ENCODE data around the gene USP36. TPM values are rescaled to one million over a fixed set of nuclear protein-coding genes. Genes with fewer than 3 reads are reported as not detected.

Gene USP36
- total RNA-seq, 1 experiment from 2014 or later: 29.6 TPM

DNA sequence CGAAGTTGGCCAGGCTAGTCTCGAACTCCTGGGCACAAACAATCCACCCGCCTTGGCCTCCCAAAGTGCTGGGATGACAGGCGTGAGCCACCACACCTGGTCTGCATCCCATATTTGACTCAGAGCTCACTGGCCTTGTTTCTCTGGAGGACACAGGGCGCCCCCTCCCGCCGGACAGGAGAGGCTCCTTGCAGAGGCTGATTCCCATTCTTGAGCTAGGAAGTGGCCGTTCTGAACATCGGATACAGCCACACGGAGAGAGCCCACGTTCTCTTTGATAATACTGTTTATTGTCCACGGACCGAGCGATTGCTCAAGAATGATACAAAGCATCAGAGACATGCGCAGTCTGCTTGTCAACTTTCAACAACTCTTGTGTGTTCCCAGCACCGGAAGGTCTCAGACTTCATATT is 12.1 kb upstream of the USP36 start:
- no peaks in the 10 kb centered on the region for H3K4me1 ChIP-seq (ENCODE audit: low read length)
- no peaks in the 10 kb centered on the region for H4K20me1 ChIP-seq (ENCODE audit: insufficient read depth, low read depth, low read length)
- no peak overlapping the region for H2AFZ ChIP-seq (ENCODE audit: low read length)
- no peaks in the 10 kb centered on the region for H3K36me3 ChIP-seq (ENCODE audit: insufficient read depth, low read length)
- no peak overlapping the region for H3K27ac ChIP-seq (ENCODE audit: low read length)
- no peaks in the 10 kb centered on the region for H3K9me3 ChIP-seq (ENCODE audit: low read length)
- no peak for DNase-seq
- H3K27me3 ChIP-seq (ENCODE audit: low read length): no peaks in the 10 kb centered on the region
- H3K4me2 ChIP-seq (ENCODE audit: low read depth, low read length, poor library complexity, severe bottlenecking): no peak overlapping the region
- H3K79me2 ChIP-seq (ENCODE audit: low read length): no peaks in the 10 kb centered on the region
- no peak overlapping the region for H3K4me3 ChIP-seq (ENCODE audit: low read length)
- H3K9ac ChIP-seq (ENCODE audit: low read length): no peak overlapping the region
- H3K9me2 ChIP-seq (replicated peaks; ENCODE audit: insufficient read depth, low read length): no peaks in the 10 kb centered on the region

DNA sequence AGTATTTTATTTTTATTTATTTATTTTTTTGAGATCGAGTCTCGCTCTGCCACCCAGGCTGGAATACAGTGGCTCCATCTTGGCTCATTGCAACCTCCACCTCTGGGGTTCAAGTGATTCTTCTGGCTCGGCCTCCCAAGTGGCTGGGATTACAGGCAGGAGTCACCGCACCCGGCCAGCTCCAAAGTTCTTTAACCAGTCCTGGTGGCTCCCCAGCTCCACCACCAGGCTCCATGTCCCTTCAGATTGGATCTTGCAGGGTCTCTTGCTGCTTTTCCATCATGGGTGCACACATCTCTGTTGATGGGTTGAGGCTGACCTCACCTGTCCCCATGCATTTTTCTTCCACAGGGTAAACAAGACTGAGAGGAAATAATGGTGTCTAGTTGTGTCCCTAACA is 8.4 kb upstream of the USP36 start:
- Histone ChIP-seq H3K9me3 (ENCODE audit: low read length) (no peaks in the 10 kb centered on the region), H3K4me3 (ENCODE audit: low read length) (no peak overlapping the region), H3K79me2 (ENCODE audit: low read length) (no peaks in the 10 kb centered on the region), H3K9ac (ENCODE audit: low read length) (no peak overlapping the region), H3K27ac (ENCODE audit: low read length) (no peak overlapping the region), H3K9me2 (replicated peaks; ENCODE audit: insufficient read depth, low read length) (no peaks in the 10 kb centered on the region), H4K20me1 (ENCODE audit: insufficient read depth, low read depth, low read length) (no peaks in the 10 kb centered on the region), H2AFZ (ENCODE audit: low read length) (no peak overlapping the region), H3K27me3 (ENCODE audit: low read length) (no peaks in the 10 kb centered on the region), H3K4me2 (ENCODE audit: low read depth, low read length, poor library complexity, severe bottlenecking) (no peak overlapping the region), H3K36me3 (ENCODE audit: insufficient read depth, low read length) (no peaks in the 10 kb centered on the region), H3K4me1 (ENCODE audit: low read length) (no peaks in the 10 kb centered on the region)
- DNase-seq: no peak

DNA sequence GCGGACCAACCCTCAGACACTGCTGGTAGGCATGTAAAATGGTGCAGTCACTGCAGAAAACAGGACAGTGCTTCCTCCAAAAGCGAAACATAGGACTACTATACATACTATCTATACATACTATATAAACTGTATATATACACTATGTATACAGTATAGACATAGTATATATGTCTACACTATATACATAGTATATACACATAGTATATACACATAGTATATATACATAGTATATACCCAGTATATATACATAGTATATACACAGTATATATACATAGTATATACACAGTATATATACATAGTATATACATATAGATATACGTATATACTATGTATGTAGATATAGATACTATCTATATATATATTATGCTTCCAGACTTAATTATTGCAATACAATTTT is 6.4 kb upstream of the USP36 start:
- Histone ChIP-seq H3K4me1 (ENCODE audit: low read length) (peaks cover 12% of the 10 kb centered on the region), H3K27me3 (ENCODE audit: low read length) (no peaks in the 10 kb centered on the region), H3K9me3 (ENCODE audit: low read length) (no peaks in the 10 kb centered on the region), H2AFZ (ENCODE audit: low read length) (no peak overlapping the region), H3K36me3 (ENCODE audit: insufficient read depth, low read length) (no peaks in the 10 kb centered on the region), H3K79me2 (ENCODE audit: low read length) (no peaks in the 10 kb centered on the region), H3K9ac (ENCODE audit: low read length) (no peak overlapping the region), H4K20me1 (ENCODE audit: insufficient read depth, low read depth, low read length) (no peaks in the 10 kb centered on the region), H3K27ac (ENCODE audit: low read length) (no peak overlapping the region), H3K4me3 (ENCODE audit: low read length) (no peak overlapping the region), H3K4me2 (ENCODE audit: low read depth, low read length, poor library complexity, severe bottlenecking) (no peak overlapping the region), H3K9me2 (replicated peaks; ENCODE audit: insufficient read depth, low read length) (no peaks in the 10 kb centered on the region)
- DNase-seq: no peak

DNA sequence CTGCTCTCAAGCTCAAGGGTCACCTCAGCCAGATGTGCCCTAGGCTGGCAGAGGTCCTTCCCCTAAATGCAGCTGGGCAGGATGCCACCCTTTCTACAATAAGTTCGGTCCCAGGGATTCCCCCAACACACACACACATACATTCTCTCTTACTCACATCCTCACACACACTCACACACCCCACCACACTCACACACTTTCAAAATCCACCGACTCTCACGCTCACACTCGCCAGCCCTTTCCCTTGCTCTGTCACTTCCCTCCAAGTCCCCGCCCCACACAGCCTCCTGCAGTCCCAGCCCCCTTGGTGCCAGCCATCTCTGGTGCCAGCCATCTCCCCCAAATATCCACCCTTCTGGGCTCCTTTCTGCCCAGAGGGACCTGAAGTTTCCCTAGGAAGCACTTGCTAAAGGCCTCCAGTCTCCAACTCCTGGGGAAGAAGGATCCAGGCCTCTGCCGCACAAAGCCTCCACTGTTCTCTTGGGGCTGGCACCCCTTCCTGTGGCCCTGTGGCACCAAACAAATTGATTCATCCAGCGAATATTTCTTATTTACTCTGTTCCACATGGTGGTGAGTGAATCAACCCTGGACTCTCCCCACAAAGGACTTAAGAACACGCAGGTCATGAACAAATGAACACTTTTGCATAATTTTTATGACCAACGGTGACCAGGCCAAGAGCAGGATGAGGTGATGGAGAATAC is 3.8 kb upstream of the USP36 start:
- no peaks in the 10 kb centered on the region for H3K36me3 ChIP-seq (ENCODE audit: insufficient read depth, low read length)
- peaks cover 4% of the 10 kb centered on the region; the same call in 1 of the 2 replicates for H4K20me1 ChIP-seq (ENCODE audit: insufficient read depth, low read depth, low read length)
- no peak overlapping the region for H3K27ac ChIP-seq (ENCODE audit: low read length)
- peaks cover 11% of the 10 kb centered on the region for H3K79me2 ChIP-seq (ENCODE audit: low read length)
- H2AFZ ChIP-seq (ENCODE audit: low read length): no peak overlapping the region
- no peak overlapping the region for H3K9ac ChIP-seq (ENCODE audit: low read length)
- H3K9me3 ChIP-seq (ENCODE audit: low read length): no peaks in the 10 kb centered on the region
- H3K9me2 ChIP-seq (replicated peaks; ENCODE audit: insufficient read depth, low read length): no peaks in the 10 kb centered on the region
- H3K4me2 ChIP-seq (ENCODE audit: low read depth, low read length, poor library complexity, severe bottlenecking): no peak overlapping the region
- H3K4me3 ChIP-seq (ENCODE audit: low read length): no peak overlapping the region
- DNase-seq: no peak
- peaks cover 18% of the 10 kb centered on the region for H3K4me1 ChIP-seq (ENCODE audit: low read length)
- no peaks in the 10 kb centered on the region for H3K27me3 ChIP-seq (ENCODE audit: low read length)

DNA sequence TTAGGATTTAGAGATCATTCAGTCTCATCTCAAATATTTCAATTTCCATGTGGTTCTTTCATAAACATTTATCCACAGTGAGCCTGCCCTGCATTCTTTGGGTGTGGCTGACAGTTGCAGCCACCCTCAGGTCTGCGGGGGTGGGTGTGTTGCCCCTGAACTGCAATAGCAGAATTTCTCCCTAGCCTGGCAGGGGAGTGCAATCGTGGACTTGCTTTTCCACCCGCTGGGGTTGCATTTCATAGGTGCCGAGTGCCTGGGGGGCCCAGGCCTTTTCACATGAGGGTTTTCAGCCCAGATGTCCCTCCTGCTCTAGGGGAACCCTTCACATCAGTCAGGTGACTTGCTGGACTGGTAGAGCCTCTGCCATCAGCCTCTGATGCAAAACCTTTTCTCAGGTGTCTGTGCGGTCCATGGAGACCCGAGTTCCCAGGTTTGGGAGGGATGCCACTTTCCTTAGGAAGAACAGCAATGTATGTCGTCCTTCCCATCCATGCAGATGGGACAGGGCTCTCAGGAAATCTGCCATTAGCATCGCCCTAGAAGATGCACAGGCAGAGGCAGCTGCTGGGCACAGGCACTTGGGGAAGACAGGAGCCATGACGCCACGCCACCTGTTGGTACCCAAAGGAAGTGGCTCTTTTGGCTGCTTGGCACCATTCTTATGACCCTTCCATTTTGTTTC is 2.4 kb upstream of the USP36 start:
- peak overlapping the region; percentile 26 for H3K9ac ChIP-seq (ENCODE audit: low read length)

DNA sequence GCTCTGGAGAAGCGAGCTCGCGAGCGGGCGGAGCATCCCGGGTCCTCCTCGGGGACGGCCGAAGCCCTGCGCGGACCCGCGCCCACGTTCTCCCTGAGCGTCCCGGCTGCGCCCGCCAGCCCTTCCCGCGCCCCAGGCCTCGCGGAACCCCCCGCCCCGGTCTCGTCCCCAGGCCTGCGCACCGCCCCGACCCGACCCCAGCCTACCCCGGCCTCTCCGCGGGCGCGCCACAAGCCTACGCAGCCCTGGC is 159 bp downstream of the USP36 start:
- DNase-seq: no peak
- Histone ChIP-seq H3K9me3 (ENCODE audit: low read length) (no peaks in the 10 kb centered on the region), H3K9ac (ENCODE audit: low read length) (peak overlapping the region; percentile 95), H3K27me3 (ENCODE audit: low read length) (no peaks in the 10 kb centered on the region), H3K9me2 (replicated peaks; ENCODE audit: insufficient read depth, low read length) (no peaks in the 10 kb centered on the region), H3K4me3 (ENCODE audit: low read length) (peak overlapping the region; percentile 97), H2AFZ (ENCODE audit: low read length) (0 out of 2 replicates have a peak overlapping the region, but pooled peaks have one; percentile 25), H4K20me1 (ENCODE audit: insufficient read depth, low read depth, low read length) (peaks cover 22% of the 10 kb centered on the region; the same call in 1 of the 2 replicates), H3K36me3 (ENCODE audit: insufficient read depth, low read length) (peaks cover 24% of the 10 kb centered on the region), H3K27ac (ENCODE audit: low read length) (peak overlapping the region; percentile 51; the same call in 1 of the 2 replicates), H3K79me2 (ENCODE audit: low read length) (peaks cover 50% of the 10 kb centered on the region), H3K4me2 (ENCODE audit: low read depth, low read length, poor library complexity, severe bottlenecking) (peak overlapping the region; percentile 88), H3K4me1 (ENCODE audit: low read length) (peaks cover 31% of the 10 kb centered on the region)

More for the DNA sequence above, 2.4 kb upstream of the USP36 start:
- Histone ChIP-seq H3K79me2 (ENCODE audit: low read length) (peaks cover 25% of the 10 kb centered on the region), H3K4me1 (ENCODE audit: low read length) (peaks cover 31% of the 10 kb centered on the region), H3K27me3 (ENCODE audit: low read length) (no peaks in the 10 kb centered on the region), H3K4me2 (ENCODE audit: low read depth, low read length, poor library complexity, severe bottlenecking) (peak overlapping the region; percentile 49), H3K27ac (ENCODE audit: low read length) (no peak overlapping the region), H3K9me3 (ENCODE audit: low read length) (no peaks in the 10 kb centered on the region), H2AFZ (ENCODE audit: low read length) (peak overlapping the region; percentile 19; the same call in 1 of the 2 replicates), H4K20me1 (ENCODE audit: insufficient read depth, low read depth, low read length) (peaks cover 16% of the 10 kb centered on the region; the same call in 1 of the 2 replicates), H3K4me3 (ENCODE audit: low read length) (peak overlapping the region; percentile 35; the same call in 1 of the 2 replicates), H3K36me3 (ENCODE audit: insufficient read depth, low read length) (no peaks in the 10 kb centered on the region), H3K9me2 (replicated peaks; ENCODE audit: insufficient read depth, low read length) (no peaks in the 10 kb centered on the region)
- DNase-seq: peak; percentile 88

DNA sequence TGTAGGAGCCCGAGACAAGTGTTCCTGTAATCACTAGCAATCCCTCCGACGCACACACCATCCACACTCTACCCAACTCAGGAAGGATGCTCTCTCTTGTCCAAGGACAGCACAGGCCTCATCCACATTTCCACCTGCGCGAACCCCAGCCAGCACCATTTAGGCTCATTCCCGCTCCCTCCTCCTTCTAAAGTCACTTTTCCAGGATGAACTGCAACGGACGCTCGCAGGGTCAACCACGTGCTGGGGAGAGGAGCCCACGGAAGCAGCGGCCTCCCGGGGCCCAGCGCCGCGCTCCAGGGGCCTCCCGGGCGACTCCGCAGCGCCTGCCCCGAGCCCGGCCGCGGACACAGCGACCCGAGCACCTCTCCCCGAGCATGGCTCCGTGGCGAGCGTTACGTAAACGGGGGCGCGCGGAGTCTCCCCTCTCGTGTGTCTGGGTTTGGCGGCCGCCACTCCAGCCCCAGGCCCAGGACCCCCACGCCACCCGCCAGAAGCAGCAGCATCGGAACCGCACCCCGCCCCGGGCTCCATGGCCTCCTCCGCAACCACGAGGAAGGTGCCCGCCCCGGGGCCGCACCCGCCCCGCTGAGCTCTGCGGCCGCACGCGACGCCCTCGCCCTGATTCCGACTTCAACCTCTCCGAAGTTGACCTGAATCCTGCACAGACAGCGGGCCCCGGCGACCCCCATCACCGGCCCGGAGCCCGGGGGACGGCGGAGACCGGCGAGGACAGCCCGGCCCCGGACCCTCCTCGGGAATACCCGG is 668 bp downstream of the USP36 start:
- Histone ChIP-seq H3K36me3 (ENCODE audit: insufficient read depth, low read length) (peaks cover 27% of the 10 kb centered on the region), H3K4me1 (ENCODE audit: low read length) (peaks cover 31% of the 10 kb centered on the region), H3K27ac (ENCODE audit: low read length) (peak overlapping the region; percentile 51; the same call in 1 of the 2 replicates), H3K4me2 (ENCODE audit: low read depth, low read length, poor library complexity, severe bottlenecking) (peak overlapping the region; percentile 88), H4K20me1 (ENCODE audit: insufficient read depth, low read depth, low read length) (peaks cover 22% of the 10 kb centered on the region; the same call in 1 of the 2 replicates), H3K9ac (ENCODE audit: low read length) (peak overlapping the region; percentile 95), H2AFZ (ENCODE audit: low read length) (0 out of 2 replicates have a peak overlapping the region, but pooled peaks have one; percentile 25), H3K9me3 (ENCODE audit: low read length) (no peaks in the 10 kb centered on the region), H3K4me3 (ENCODE audit: low read length) (peak overlapping the region; percentile 97), H3K79me2 (ENCODE audit: low read length) (peaks cover 55% of the 10 kb centered on the region), H3K27me3 (ENCODE audit: low read length) (no peaks in the 10 kb centered on the region), H3K9me2 (replicated peaks; ENCODE audit: insufficient read depth, low read length) (no peaks in the 10 kb centered on the region)
- peak; percentile 68 for DNase-seq
